ENCODE measurements around the gene NUDT8.

The NUDT8 gene

GRCh38 chr11:67649634-67650510 lies 20.1 kb upstream of the NUDT8 start:
- peak overlapping the region; percentile 96 for H2AFZ ChIP-seq (ENCODE audit: low read depth)
- peak overlapping the region; percentile 75 for H3K27ac ChIP-seq
- no peak overlapping the region for H3K4me3 ChIP-seq (IDR thresholded peaks at IDR 0.05; ENCODE audit: insufficient read depth, low read depth, low read length)

DNA sequence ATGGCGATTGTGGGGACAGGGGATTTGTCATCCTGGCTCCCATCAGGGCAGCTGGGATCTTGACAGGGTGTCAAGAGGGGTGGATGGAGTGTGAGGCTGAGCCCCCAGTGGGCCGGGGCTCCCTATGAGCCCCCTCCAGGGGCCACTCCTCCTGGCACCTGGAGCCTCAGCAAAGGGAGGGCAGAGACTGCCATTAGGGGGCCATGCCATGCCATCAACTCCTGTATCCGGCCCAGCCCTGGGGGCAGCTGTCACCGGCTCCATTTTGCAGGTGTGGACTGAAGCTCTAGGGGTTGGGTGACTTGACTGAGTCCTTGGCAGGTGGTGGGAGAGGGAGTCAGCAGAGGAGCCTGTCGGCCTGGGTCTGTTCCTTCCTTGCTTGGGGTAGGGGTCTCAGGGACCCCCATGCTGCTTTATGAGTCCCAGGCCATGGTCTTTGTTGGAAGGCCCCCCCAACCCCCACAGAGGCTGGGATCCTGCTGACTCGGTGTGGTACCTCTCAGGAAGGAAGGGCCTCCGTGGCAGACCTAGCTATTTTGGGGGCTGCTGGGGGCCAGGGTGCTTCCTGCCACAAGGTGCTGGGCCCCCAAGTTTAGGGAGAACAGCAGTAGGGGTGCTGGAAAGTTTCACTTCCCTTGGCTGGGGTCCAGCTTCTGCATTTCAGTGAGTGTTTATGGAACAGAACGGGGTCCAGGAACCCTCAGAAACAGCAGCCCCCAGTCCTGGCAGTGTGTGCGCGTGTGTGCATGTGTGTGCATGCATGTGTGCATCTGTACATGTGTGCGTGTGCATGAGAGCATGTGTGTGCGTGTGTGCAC lies 19.3 kb upstream of the NUDT8 start:
- Histone ChIP-seq H3K4me3 (IDR thresholded peaks at IDR 0.05; ENCODE audit: insufficient read depth, low read depth, low read length) (no peak overlapping the region), H3K27ac (no peak overlapping the region), H2AFZ (ENCODE audit: low read depth) (peak overlapping the region; percentile 49; the same call in 1 of the 2 replicates), H3K79me2 (ENCODE audit: insufficient read depth, low read depth) (no peaks in the 10 kb centered on the region), H3K36me3 (ENCODE audit: insufficient read depth) (no peaks in the 10 kb centered on the region), H3K27me3 (ENCODE audit: insufficient read depth, low read depth) (no peaks in the 10 kb centered on the region), H3K9ac (no peak overlapping the region), H4K20me1 (ENCODE audit: insufficient read depth) (no peaks in the 10 kb centered on the region), H3K4me2 (no peak overlapping the region), H3K4me1 (ENCODE audit: low read depth, poor library complexity, severe bottlenecking) (peaks cover 35% of the 10 kb centered on the region)
- no peak for TF ChIP-seq CTCF (conservative IDR thresholded peaks at IDR 0.05; ENCODE audit: low read depth, low read length)

More at GRCh38 chr11:67649634-67650510, 20.1 kb upstream of the NUDT8 start:
- Histone ChIP-seq H4K20me1 (ENCODE audit: insufficient read depth) (no peaks in the 10 kb centered on the region), H3K4me2 (peak overlapping the region; percentile 97), H3K36me3 (ENCODE audit: insufficient read depth) (no peaks in the 10 kb centered on the region), H3K79me2 (ENCODE audit: insufficient read depth, low read depth) (no peaks in the 10 kb centered on the region), H3K4me1 (ENCODE audit: low read depth, poor library complexity, severe bottlenecking) (peaks cover 35% of the 10 kb centered on the region), H3K9ac (peak overlapping the region; percentile 79), H3K27me3 (ENCODE audit: insufficient read depth, low read depth) (no peaks in the 10 kb centered on the region)
- no peak for TF ChIP-seq CTCF (conservative IDR thresholded peaks at IDR 0.05; ENCODE audit: low read depth, low read length)

GRCh38 chr11:67648140-67648795 lies 18.5 kb upstream of the NUDT8 start:
- no peaks in the 10 kb centered on the region for H4K20me1 ChIP-seq (ENCODE audit: insufficient read depth)
- peak overlapping the region; percentile 49; the same call in 1 of the 2 replicates for H2AFZ ChIP-seq (ENCODE audit: low read depth)
- H3K9ac ChIP-seq: no peak overlapping the region
- H3K4me3 ChIP-seq (IDR thresholded peaks at IDR 0.05; ENCODE audit: insufficient read depth, low read depth, low read length): no peak overlapping the region
- H3K4me1 ChIP-seq (ENCODE audit: low read depth, poor library complexity, severe bottlenecking): peaks cover 35% of the 10 kb centered on the region
- peak; percentile 59 for TF ChIP-seq CTCF (conservative IDR thresholded peaks at IDR 0.05; ENCODE audit: low read depth, low read length)
- no peaks in the 10 kb centered on the region for H3K27me3 ChIP-seq (ENCODE audit: insufficient read depth, low read depth)
- no peaks in the 10 kb centered on the region for H3K36me3 ChIP-seq (ENCODE audit: insufficient read depth)
- peak overlapping the region; percentile 15; the same call in 1 of the 2 replicates for H3K27ac ChIP-seq
- no peak overlapping the region; the same call in 1 of the 2 replicates for H3K4me2 ChIP-seq
- no peaks in the 10 kb centered on the region for H3K79me2 ChIP-seq (ENCODE audit: insufficient read depth, low read depth)

DNA sequence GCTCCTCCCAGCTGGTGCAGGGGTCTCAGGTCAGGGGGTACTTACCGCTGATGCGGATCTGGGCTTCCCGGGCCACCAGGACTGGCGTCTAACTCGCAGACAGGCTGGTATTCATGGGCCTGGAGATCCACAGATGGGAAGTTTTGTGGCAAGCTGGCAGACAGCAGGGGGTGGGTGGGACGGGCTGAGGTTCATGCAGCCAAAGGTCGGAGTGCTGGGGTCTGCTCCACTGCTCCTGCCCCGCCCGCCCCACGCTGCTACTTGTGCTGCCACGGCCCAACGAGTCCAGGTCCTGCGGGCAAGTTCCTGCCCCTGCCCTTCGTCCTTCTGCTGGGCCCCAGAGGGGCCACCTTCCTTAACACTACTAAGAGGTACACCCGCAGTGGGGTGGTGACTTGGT lies 17.7 kb upstream of the NUDT8 start:
- Histone ChIP-seq H3K4me1 (ENCODE audit: low read depth, poor library complexity, severe bottlenecking) (peaks cover 35% of the 10 kb centered on the region), H3K36me3 (ENCODE audit: insufficient read depth) (no peaks in the 10 kb centered on the region), H3K9ac (no peak overlapping the region), H3K4me2 (no peak overlapping the region), H3K27me3 (ENCODE audit: insufficient read depth, low read depth) (no peaks in the 10 kb centered on the region), H3K79me2 (ENCODE audit: insufficient read depth, low read depth) (no peaks in the 10 kb centered on the region), H3K27ac (no peak overlapping the region), H4K20me1 (ENCODE audit: insufficient read depth) (no peaks in the 10 kb centered on the region), H3K4me3 (IDR thresholded peaks at IDR 0.05; ENCODE audit: insufficient read depth, low read depth, low read length) (no peak overlapping the region), H2AFZ (ENCODE audit: low read depth) (no peak overlapping the region)
- no peak for TF ChIP-seq CTCF (conservative IDR thresholded peaks at IDR 0.05; ENCODE audit: low read depth, low read length)
